Measurements from ENCODE around the gene GFM1. TPM values are rescaled to one million over a fixed set of nuclear protein-coding genes. Genes with fewer than 3 reads are reported as not detected.

The GFM1 gene
- total RNA-seq, 4 donors from 2014 or later = 30.8 to 42.7 (median 36.6) TPM

GRCh38 chr3:158710601-158711000, 66.3 kb downstream of the GFM1 start:
- H3K4me3 ChIP-seq (ENCODE audit: low read depth, poor library complexity, severe bottlenecking) = no peak overlapping the region
- DNase-seq (ENCODE audit: low spot score in 2 of 2) = no peak
- intact Hi-C loops (cut with DNase I; ENCODE audit: low total_unique reads) = no loop called here
- TF ChIP-seq, protein P1, sequence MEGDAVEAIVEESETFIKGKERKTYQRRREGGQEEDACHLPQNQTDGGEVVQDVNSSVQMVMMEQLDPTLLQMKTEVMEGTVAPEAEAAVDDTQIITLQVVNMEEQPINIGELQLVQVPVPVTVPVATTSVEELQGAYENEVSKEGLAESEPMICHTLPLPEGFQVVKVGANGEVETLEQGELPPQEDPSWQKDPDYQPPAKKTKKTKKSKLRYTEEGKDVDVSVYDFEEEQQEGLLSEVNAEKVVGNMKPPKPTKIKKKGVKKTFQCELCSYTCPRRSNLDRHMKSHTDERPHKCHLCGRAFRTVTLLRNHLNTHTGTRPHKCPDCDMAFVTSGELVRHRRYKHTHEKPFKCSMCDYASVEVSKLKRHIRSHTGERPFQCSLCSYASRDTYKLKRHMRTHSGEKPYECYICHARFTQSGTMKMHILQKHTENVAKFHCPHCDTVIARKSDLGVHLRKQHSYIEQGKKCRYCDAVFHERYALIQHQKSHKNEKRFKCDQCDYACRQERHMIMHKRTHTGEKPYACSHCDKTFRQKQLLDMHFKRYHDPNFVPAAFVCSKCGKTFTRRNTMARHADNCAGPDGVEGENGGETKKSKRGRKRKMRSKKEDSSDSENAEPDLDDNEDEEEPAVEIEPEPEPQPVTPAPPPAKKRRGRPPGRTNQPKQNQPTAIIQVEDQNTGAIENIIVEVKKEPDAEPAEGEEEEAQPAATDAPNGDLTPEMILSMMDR (IDR thresholded peaks at IDR 0.05) = no peak
- no peak for TF ChIP-seq POLR2A (IDR thresholded peaks at IDR 0.05)
- 86 to 87% methylated on average over 4 of the region's 4 CpGs for WGBS, 2 donors

DNA sequence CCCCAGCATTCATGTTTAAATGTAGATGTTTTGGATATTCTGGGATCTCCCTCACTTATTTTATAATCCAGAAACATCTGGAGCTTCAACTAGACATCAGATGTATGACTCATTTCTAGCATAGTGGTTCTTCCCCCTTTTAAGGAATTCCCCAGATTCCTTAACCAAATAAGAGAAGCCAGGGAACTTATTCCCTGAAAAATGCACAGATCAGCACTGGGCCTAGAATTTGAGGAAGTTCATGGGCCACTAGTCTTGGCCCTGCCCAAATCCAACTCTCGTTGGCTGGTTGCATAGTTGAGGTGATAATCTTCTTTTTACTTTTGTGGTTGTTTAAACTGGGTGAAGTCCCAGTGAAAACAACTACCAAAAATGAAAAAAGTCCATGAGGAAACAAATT, 67.6 kb downstream of the GFM1 start:
- DNase-seq (ENCODE audit: low spot score in 2 of 2) = no peak
- no peak overlapping the region for H3K4me3 ChIP-seq (ENCODE audit: low read depth, poor library complexity, severe bottlenecking)
- intact Hi-C loops (cut with DNase I; ENCODE audit: low total_unique reads) = no loop called here
- no peak for TF ChIP-seq POLR2A (IDR thresholded peaks at IDR 0.05)
- TF ChIP-seq, protein P1 (IDR thresholded peaks at IDR 0.05) = no peak
- WGBS, 2 donors = 24 to 26% methylated on average over 1 of the region's 1 CpG

DNA sequence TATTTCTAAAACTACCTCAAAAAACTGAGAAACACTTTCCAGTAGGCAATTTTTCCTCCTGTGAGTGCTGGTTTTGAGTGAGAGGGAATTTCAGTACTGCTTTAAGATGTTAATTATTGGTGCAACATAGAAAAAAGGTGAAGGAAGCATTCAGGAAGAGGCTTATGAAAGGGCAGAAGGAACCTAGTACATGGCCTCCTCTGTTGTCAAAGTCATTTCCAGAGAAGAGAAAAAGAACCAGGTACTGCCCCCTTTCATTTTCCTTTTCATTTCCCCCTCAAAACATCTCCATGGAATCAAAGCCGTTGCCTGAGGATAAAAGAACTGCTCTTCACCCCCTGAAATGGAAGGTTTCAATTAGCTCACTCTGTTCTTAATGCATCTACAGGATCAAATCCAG, 68.1 kb downstream of the GFM1 start:
- TF ChIP-seq, protein P1 (IDR thresholded peaks at IDR 0.05) = no peak
- no peak for TF ChIP-seq POLR2A (IDR thresholded peaks at IDR 0.05)
- WGBS, 2 donors = 56 to 69% methylated on average over 1 of the region's 1 CpG
- DNase-seq (ENCODE audit: low spot score in 2 of 2) = no peak
- intact Hi-C loops (cut with DNase I; ENCODE audit: low total_unique reads) = no loop called here
- no peak overlapping the region for H3K4me3 ChIP-seq (ENCODE audit: low read depth, poor library complexity, severe bottlenecking)

GRCh38 chr3:158713094-158713499, 68.8 kb downstream of the GFM1 start:
- DNase-seq (ENCODE audit: low spot score in 2 of 2) = peak in 1 of 2 donors; percentile 68
- no peak for TF ChIP-seq POLR2A (IDR thresholded peaks at IDR 0.05)
- TF ChIP-seq, protein P1 (IDR thresholded peaks at IDR 0.05) = no peak
- intact Hi-C loops (cut with DNase I; ENCODE audit: low total_unique reads) = no loop called here
- 63 to 69% methylated on average over 9 of the region's 9 CpGs for WGBS, 2 donors
- H3K4me3 ChIP-seq (ENCODE audit: low read depth, poor library complexity, severe bottlenecking) = no peak overlapping the region

- H3K4me3 ChIP-seq (ENCODE audit: low read depth, poor library complexity, severe bottlenecking) = no peak overlapping the region
Measured at GRCh38 chr3:158717576-158717975, 73.2 kb downstream of the GFM1 start.

More at GRCh38 chr3:158717576-158717975, 73.2 kb downstream of the GFM1 start:
- no peak for TF ChIP-seq POLR2A (IDR thresholded peaks at IDR 0.05)
- TF ChIP-seq, protein P1 (IDR thresholded peaks at IDR 0.05) = no peak
- DNase-seq (ENCODE audit: low spot score in 2 of 2) = no peak
- intact Hi-C loops (cut with DNase I; ENCODE audit: low total_unique reads) = no loop called here
- WGBS, 2 donors = 92 to 94% methylated on average over 2 of the region's 2 CpGs
